GM23338 (cell line): ENCODE results near the gene DTD1. TPM values are rescaled to one million over a fixed set of nuclear protein-coding genes. Genes with fewer than 3 reads are reported as not detected.

Experiments
- ATAC-seq: fragments of 200-7000 bp; cut with Tn5 transposase; 3 replicates; pipeline ENCODE4 v1.9.1; 2020
- DNase-seq: peaks from one replicate; pipeline ENCODE4 v3.0.0-alpha.2; 2015; ENCODE audit warnings: low spot score
- H2AFZ ChIP-seq: fragments of 200-600 bp; sonication (generic); 2 replicates; pipeline ENCODE4 v1.8.0; 2016; ENCODE audit warnings: antibody characterized with exemption, mild to moderate bottlenecking, moderate library complexity
- H3F3A ChIP-seq: fragments of 200-600 bp; sonication (generic); replicated peaks from 2 replicates; pipeline ENCODE4 v1.8.0; 2017; ENCODE audit warnings: antibody characterized with exemption, mixed run types, low read depth
- H3K27ac ChIP-seq: fragments of 200-600 bp; sonication (generic); 2 replicates; pipeline ENCODE4 v1.6.1; 2016; ENCODE audit warnings: low read depth
- H3K27me3 ChIP-seq: fragments of 200-600 bp; sonication (generic); 2 replicates; pipeline ENCODE4 v1.8.0; 2016; ENCODE audit warnings: mild to moderate bottlenecking, mixed run types, moderate library complexity; ENCODE audit not compliant: insufficient read depth
- H3K36me3 ChIP-seq: fragments of 200-600 bp; sonication (generic); 2 replicates; pipeline ENCODE4 v1.8.0; 2016; ENCODE audit warnings: mild to moderate bottlenecking; ENCODE audit not compliant: insufficient read depth
- H3K4me1 ChIP-seq: fragments of 200-600 bp; sonication (generic); 2 replicates; pipeline ENCODE4 v1.8.0; 2016; ENCODE audit warnings: mild to moderate bottlenecking, moderate library complexity; ENCODE audit not compliant: insufficient read depth
- H3K4me2 ChIP-seq: fragments of 200-600 bp; sonication (generic); 2 replicates; pipeline ENCODE4 v1.7.1; 2017; ENCODE audit warnings: mixed run types
- H3K4me3 ChIP-seq: fragments of 200-600 bp; sonication (generic); 2 replicates; pipeline ENCODE4 v1.6.1; 2016; ENCODE audit warnings: mixed run types
- H3K79me2 ChIP-seq: fragments of 200-600 bp; sonication (generic); replicated peaks from 2 replicates; pipeline ENCODE4 v1.8.0; 2017; ENCODE audit warnings: mild to moderate bottlenecking; ENCODE audit not compliant: insufficient read depth
- H3K9me2 ChIP-seq: fragments of 200-600 bp; sonication (generic); 2 replicates; pipeline ENCODE4 v1.8.0; 2017; ENCODE audit not compliant: insufficient read depth
- H4K20me1 ChIP-seq: fragments of 200-600 bp; sonication (generic); replicated peaks from 2 replicates; pipeline ENCODE4 v1.8.0; 2017; ENCODE audit warnings: mild to moderate bottlenecking; ENCODE audit not compliant: insufficient read depth
- H3K27ac Mint-ChIP-seq: 2 replicates; pipeline ENCODE4 v1.8.0; 2020; ENCODE audit warnings: inconsistent platforms, mild to moderate bottlenecking, moderate library complexity, mixed read lengths
- H3K27me3 Mint-ChIP-seq: 3 replicates; pipeline ENCODE4 v1.8.0; 2022; ENCODE audit warnings: low read depth, mild to moderate bottlenecking, moderate library complexity, mixed read lengths, inconsistent platforms; ENCODE audit not compliant: insufficient read depth, poor library complexity
- H3K36me3 Mint-ChIP-seq: 3 replicates; pipeline ENCODE4 v1.8.0; 2021; ENCODE audit warnings: low read depth, mild to moderate bottlenecking, inconsistent platforms, moderate library complexity, mixed read lengths
- H3K4me1 Mint-ChIP-seq: 3 replicates; pipeline ENCODE4 v1.8.0; 2020; ENCODE audit warnings: mild to moderate bottlenecking, inconsistent platforms, mixed read lengths
- H3K4me3 Mint-ChIP-seq: 3 replicates; pipeline ENCODE4 v1.8.0; 2021; ENCODE audit warnings: moderate library complexity, mild to moderate bottlenecking, inconsistent platforms, mixed read lengths
- H3K9me3 Mint-ChIP-seq: 3 replicates; pipeline ENCODE4 v1.8.0; 2020; ENCODE audit warnings: moderate library complexity, mild to moderate bottlenecking, inconsistent platforms, mixed read lengths
- EZH2 ChIP-seq: fragments of 200-600 bp; sonication (generic); IDR thresholded peaks from one replicate; pipeline ENCODE4 v1.8.0; 2017; ENCODE audit warnings: antibody characterized with exemption, mild to moderate bottlenecking, low read depth; ENCODE audit not compliant: unreplicated experiment
- EZH2phosphoT487 ChIP-seq: fragments of 200-600 bp; sonication (generic); IDR thresholded peaks from one replicate; pipeline ENCODE4 v1.8.1; 2018; ENCODE audit warnings: antibody characterized with exemption; ENCODE audit not compliant: unreplicated experiment
- JUNB ChIP-seq: IDR thresholded peaks from one replicate; pipeline ENCODE4 v1.6.1; 2016; ENCODE audit warnings: antibody characterized with exemption; ENCODE audit not compliant: unreplicated experiment
- NANOG ChIP-seq: IDR thresholded peaks from 2 replicates; pipeline ENCODE4 v1.6.1; 2016; ENCODE audit warnings: antibody characterized with exemption, borderline replicate concordance
- POLR2AphosphoS5 ChIP-seq: IDR thresholded peaks from 2 replicates; pipeline ENCODE4 v1.6.1; 2016; ENCODE audit warnings: antibody characterized with exemption, low read depth
- STAT1 ChIP-seq: IDR thresholded peaks from one replicate; pipeline ENCODE4 v1.6.1; 2016; ENCODE audit warnings: antibody characterized with exemption; ENCODE audit not compliant: unreplicated experiment
- ZNF114 ChIP-seq: fragments of 250-450 bp; sonication (Bioruptor Pico); IDR thresholded peaks from 2 replicates; pipeline ENCODE4 v1.5.0; 2020; ENCODE audit warnings: mild to moderate bottlenecking, moderate library complexity
- ZNF331 ChIP-seq: fragments of 250-450 bp; sonication (Bioruptor Pico); IDR thresholded peaks from 2 replicates; pipeline ENCODE4 v1.5.0; 2020; ENCODE audit warnings: low read depth, mild to moderate bottlenecking, moderate library complexity
- polyA plus RNA-seq: library from polyadenylated mRNA; unstranded; fragments of >200 nt; fragmentation: Nextera tagmentation; extraction: Ambion mirVana; gene quantifications from 2 replicates; pipeline ENCODE4 v1.2.1, GENCODE V29; 2016
- total RNA-seq: library from RNA; depleted of rRNA; stranded (reverse); fragments of >200 nt; shearing (Covaris generic); gene quantifications from 2 replicates; pipeline ENCODE4 v1.2.3, GENCODE V29; 2014
- TF ChIP-seq, protein P1 (sequence below): fragments of 250-450 bp; sonication (Bioruptor Pico); IDR thresholded peaks from 2 replicates; pipeline ENCODE4 v1.5.0; 2020; ENCODE audit warnings: mild to moderate bottlenecking, moderate library complexity
- TF ChIP-seq, protein P2 (sequence below), 2 experiments: fragments of 200-600 bp in 1 of 2; sonication (generic) in 1 of 2; conservative IDR thresholded peaks; 2 replicates each; pipeline versions ENCODE4 v1.5.1 to v1.6.1; 2016 to 2017; ENCODE audit warnings: antibody characterized with exemption in 2 of 2, low read depth in 2 of 2, mild to moderate bottlenecking in 2 of 2, moderate library complexity in 1 of 2
- TF ChIP-seq, protein P3 (sequence below): IDR thresholded peaks from one replicate; pipeline ENCODE4 v1.6.1; 2018; ENCODE audit warnings: antibody characterized with exemption; ENCODE audit not compliant: unreplicated experiment

DTD1 gene
- total and polyA plus RNA-seq, 2 experiments from 2014 or later: 69.8 to 74.0 TPM

DNA sequence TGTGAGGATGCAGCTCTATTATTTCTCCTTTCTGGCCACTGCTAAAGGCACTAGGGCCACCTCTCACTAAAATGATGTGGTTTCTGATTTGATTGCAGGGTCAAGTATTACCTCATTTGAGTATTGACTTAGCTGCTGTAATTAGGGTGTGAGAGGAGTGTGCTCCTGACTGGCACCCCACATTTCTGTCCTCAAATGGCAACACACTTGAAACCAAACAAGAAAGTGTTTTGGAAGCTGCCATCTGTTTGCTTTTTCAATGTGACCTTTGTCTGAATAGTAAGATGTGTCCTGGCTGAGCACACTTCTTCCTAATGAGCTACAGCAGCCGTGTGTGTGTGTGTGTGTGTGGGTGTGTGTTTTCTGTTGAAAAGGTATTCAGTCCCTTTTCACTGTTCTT, 162.9 kb downstream of the DTD1 start (continued):
- TF ChIP-seq EZH2 (no peak), NANOG (no peak)

DNA sequence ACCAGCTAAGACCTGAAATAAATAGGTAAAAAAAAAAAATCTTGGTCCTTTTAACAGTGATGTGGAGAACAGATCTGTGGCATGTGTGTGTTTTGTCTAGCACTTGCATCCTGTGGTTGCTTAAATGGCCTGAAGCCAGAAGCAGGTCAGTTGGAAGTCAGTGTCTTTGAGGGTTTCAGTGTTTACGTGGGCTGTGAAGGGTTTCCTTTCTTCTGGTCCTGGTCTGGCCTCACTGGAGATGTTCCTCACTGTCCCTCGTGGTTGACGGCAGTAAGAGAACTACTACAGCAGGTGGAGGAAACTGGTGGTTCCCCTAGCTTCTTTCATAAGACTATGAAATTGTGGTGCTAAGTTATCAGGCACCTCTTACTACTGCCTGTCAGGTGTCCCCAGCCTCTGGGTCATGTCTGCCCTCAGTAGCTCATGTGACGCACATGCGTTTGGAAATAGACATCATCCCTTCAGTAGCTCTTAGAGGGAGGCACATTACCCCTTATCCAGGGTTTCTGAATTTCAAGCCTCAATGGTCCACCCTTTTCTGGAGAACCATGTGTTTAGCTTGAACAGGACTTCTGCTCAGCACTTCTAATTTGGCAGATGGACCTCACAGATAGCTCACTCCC, 166.3 kb downstream of the DTD1 start:
- no peaks in the 10 kb centered on the region; the same call in 1 of the 2 replicates for H4K20me1 ChIP-seq
- no peaks in the 10 kb centered on the region for H3K4me1 ChIP-seq
- no peaks in the 10 kb centered on the region for H3K27me3 ChIP-seq
- no peaks in the 10 kb centered on the region for H3K36me3 ChIP-seq
- no peak overlapping the region for H2AFZ ChIP-seq
- DNase-seq: no peak
- Mint-ChIP-seq H3K36me3 (no peaks in the 10 kb centered on the region), H3K4me3 (no peak overlapping the region), H3K27ac (no peak overlapping the region), H3K9me3 (peaks cover 7% of the 10 kb centered on the region; the same call in 2 of the 3 replicates), H3K4me1 (no peaks in the 10 kb centered on the region; the same call in 2 of the 3 replicates), H3K27me3 (peaks cover 2% of the 10 kb centered on the region)
- no peak for ATAC-seq
- H3K79me2 ChIP-seq: 0 out of 2 replicates have a peak, but pooled peaks cover 2% of the 10 kb centered on the region
- no peak overlapping the region for H3K4me2 ChIP-seq
- TF ChIP-seq JUNB (no peak), POLR2AphosphoS5 (no peak), EZH2 (no peak), STAT1 (no peak), ZNF114 (CRISPR knock-in tag) (no peak), NANOG (no peak), ZNF331 (CRISPR knock-in tag) (no peak), EZH2phosphoT487 (no peak)
- TF ChIP-seq, protein P1, sequence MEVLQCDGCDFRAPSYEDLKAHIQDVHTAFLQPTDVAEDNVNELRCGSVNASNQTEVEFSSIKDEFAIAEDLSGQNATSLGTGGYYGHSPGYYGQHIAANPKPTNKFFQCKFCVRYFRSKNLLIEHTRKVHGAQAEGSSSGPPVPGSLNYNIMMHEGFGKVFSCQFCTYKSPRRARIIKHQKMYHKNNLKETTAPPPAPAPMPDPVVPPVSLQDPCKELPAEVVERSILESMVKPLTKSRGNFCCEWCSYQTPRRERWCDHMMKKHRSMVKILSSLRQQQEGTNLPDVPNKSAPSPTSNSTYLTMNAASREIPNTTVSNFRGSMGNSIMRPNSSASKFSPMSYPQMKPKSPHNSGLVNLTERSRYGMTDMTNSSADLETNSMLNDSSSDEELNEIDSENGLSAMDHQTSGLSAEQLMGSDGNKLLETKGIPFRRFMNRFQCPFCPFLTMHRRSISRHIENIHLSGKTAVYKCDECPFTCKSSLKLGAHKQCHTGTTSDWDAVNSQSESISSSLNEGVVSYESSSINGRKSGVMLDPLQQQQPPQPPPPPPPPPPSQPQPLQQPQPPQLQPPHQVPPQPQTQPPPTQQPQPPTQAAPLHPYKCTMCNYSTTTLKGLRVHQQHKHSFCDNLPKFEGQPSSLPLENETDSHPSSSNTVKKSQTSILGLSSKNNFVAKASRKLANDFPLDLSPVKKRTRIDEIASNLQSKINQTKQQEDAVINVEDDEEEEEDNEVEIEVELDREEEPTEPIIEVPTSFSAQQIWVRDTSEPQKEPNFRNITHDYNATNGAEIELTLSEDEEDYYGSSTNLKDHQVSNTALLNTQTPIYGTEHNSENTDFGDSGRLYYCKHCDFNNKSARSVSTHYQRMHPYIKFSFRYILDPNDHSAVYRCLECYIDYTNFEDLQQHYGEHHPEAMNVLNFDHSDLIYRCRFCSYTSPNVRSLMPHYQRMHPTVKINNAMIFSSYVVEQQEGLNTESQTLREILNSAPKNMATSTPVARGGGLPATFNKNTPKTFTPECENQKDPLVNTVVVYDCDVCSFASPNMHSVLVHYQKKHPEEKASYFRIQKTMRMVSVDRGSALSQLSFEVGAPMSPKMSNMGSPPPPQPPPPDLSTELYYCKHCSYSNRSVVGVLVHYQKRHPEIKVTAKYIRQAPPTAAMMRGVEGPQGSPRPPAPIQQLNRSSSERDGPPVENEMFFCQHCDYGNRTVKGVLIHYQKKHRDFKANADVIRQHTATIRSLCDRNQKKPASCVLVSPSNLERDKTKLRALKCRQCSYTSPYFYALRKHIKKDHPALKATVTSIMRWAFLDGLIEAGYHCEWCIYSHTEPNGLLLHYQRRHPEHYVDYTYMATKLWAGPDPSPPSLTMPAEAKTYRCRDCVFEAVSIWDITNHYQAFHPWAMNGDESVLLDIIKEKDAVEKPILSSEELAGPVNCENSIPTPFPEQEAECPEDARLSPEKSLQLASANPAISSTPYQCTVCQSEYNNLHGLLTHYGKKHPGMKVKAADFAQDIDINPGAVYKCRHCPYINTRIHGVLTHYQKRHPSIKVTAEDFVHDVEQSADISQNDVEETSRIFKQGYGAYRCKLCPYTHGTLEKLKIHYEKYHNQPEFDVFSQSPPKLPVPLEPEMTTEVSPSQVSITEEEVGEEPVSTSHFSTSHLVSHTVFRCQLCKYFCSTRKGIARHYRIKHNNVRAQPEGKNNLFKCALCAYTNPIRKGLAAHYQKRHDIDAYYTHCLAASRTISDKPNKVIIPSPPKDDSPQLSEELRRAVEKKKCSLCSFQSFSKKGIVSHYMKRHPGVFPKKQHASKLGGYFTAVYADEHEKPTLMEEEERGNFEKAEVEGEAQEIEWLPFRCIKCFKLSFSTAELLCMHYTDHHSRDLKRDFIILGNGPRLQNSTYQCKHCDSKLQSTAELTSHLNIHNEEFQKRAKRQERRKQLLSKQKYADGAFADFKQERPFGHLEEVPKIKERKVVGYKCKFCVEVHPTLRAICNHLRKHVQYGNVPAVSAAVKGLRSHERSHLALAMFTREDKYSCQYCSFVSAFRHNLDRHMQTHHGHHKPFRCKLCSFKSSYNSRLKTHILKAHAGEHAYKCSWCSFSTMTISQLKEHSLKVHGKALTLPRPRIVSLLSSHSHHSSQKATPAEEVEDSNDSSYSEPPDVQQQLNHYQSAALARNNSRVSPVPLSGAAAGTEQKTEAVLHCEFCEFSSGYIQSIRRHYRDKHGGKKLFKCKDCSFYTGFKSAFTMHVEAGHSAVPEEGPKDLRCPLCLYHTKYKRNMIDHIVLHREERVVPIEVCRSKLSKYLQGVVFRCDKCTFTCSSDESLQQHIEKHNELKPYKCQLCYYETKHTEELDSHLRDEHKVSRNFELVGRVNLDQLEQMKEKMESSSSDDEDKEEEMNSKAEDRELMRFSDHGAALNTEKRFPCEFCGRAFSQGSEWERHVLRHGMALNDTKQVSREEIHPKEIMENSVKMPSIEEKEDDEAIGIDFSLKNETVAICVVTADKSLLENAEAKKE (CRISPR knock-in tag): no peak
- TF ChIP-seq, protein P2, sequence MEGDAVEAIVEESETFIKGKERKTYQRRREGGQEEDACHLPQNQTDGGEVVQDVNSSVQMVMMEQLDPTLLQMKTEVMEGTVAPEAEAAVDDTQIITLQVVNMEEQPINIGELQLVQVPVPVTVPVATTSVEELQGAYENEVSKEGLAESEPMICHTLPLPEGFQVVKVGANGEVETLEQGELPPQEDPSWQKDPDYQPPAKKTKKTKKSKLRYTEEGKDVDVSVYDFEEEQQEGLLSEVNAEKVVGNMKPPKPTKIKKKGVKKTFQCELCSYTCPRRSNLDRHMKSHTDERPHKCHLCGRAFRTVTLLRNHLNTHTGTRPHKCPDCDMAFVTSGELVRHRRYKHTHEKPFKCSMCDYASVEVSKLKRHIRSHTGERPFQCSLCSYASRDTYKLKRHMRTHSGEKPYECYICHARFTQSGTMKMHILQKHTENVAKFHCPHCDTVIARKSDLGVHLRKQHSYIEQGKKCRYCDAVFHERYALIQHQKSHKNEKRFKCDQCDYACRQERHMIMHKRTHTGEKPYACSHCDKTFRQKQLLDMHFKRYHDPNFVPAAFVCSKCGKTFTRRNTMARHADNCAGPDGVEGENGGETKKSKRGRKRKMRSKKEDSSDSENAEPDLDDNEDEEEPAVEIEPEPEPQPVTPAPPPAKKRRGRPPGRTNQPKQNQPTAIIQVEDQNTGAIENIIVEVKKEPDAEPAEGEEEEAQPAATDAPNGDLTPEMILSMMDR (conservative IDR thresholded peaks at IDR 0.05; ENCODE audit: low read depth in 2 of 2): no peak
- TF ChIP-seq, protein P3, sequence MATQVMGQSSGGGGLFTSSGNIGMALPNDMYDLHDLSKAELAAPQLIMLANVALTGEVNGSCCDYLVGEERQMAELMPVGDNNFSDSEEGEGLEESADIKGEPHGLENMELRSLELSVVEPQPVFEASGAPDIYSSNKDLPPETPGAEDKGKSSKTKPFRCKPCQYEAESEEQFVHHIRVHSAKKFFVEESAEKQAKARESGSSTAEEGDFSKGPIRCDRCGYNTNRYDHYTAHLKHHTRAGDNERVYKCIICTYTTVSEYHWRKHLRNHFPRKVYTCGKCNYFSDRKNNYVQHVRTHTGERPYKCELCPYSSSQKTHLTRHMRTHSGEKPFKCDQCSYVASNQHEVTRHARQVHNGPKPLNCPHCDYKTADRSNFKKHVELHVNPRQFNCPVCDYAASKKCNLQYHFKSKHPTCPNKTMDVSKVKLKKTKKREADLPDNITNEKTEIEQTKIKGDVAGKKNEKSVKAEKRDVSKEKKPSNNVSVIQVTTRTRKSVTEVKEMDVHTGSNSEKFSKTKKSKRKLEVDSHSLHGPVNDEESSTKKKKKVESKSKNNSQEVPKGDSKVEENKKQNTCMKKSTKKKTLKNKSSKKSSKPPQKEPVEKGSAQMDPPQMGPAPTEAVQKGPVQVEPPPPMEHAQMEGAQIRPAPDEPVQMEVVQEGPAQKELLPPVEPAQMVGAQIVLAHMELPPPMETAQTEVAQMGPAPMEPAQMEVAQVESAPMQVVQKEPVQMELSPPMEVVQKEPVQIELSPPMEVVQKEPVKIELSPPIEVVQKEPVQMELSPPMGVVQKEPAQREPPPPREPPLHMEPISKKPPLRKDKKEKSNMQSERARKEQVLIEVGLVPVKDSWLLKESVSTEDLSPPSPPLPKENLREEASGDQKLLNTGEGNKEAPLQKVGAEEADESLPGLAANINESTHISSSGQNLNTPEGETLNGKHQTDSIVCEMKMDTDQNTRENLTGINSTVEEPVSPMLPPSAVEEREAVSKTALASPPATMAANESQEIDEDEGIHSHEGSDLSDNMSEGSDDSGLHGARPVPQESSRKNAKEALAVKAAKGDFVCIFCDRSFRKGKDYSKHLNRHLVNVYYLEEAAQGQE: no peak
- no peak overlapping the region for H3K27ac ChIP-seq
- H3K4me3 ChIP-seq: no peak overlapping the region
- no peaks in the 10 kb centered on the region for H3F3A ChIP-seq
- peaks cover 4% of the 10 kb centered on the region; the same call in 1 of the 2 replicates for H3K9me2 ChIP-seq
